Activated effector memory CD4-positive, alpha-beta T cell treated with Interleukin-2 at 50 U/mL for 16 hours (primary cell): ENCODE data around the gene TCAP.

ENCODE experiments used
- DNase-seq: peaks from one replicate; pipeline ENCODE4 v3.0.0-alpha.2; 2020

The TCAP gene

GRCh38 chr17:39629898-39630297, 35.3 kb upstream of the TCAP start:
- DNase-seq = no peak

GRCh38 chr17:39631403-39631802, 33.7 kb upstream of the TCAP start:
- no peak for DNase-seq

GRCh38 chr17:39632153-39632941, 32.8 kb upstream of the TCAP start:
- no peak for DNase-seq

DNA sequence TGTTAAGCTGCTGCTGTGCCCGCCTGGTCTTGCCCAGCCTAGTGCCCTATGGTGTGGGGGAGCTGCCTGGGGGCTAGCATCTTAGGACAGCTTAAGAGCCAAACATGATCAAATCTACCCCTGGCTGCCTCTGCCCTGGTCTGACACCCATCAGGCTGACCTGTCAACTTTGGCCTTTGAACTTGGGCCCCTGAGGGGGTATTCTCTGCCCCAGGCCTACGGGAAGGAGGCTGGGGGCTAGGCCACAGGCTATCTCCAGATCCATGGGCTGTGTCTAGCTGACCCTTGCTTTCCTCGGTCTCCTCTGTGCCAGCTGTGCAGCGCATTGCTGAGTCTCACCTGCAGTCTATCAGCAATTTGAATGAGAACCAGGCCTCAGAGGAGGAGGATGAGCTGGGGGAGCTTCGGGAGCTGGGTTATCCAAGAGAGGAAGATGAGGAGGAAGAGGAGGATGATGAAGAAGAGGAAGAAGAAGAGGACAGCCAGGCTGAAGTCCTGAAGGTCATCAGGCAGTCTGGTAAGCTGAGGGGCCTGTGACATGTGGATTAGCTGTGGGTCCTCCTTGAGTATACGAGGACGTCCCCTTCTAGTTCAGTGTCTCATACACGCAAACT, 31.5 kb upstream of the TCAP start:
- no peak for DNase-seq

DNA sequence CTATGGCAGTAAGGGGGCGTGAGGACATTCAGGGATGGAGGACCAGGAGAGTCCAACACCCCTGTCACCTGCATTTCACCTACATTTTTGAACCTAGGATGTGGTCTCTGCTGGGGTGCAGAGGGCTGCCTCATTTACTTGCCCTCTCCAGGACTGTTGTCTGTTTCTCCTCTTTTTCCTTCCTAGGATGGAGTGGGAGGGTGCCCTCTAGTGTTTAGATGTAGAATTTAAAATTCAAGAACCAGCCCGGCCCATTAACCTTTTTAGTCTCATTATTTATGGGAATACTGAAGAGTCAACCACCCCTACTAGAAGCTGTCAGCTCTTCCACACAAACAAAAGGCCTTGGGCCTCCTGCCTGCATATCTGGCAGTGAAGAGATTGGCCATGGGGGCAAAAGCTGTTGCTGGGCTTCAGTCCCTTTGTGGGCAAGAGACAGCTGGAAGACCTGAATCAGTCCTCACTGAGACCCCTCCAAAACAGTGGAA, 30.7 kb upstream of the TCAP start:
- DNase-seq = no peak

DNA sequence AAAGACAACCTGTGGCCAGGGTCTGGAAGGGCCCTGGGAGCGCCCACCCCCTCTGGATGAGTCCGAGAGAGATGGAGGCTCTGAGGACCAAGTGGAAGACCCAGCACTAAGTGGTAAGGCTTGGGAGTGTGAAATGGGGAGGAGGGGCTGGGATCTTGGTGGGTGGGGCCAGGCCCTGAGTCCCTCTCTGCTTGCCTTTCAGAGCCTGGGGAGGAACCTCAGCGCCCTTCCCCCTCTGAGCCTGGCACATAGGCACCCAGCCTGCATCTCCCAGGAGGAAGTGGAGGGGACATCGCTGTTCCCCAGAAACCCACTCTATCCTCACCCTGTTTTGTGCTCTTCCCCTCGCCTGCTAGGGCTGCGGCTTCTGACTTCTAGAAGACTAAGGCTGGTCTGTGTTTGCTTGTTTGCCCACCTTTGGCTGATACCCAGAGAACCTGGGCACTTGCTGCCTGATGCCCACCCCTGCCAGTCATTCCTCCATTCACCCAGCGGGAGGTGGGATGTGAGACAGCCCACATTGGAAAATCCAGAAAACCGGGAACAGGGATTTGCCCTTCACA, 29.5 kb upstream of the TCAP start:
- no peak for DNase-seq

- no peak for DNase-seq
Measured at GRCh38 chr17:39636587-39636926, 28.6 kb upstream of the TCAP start.

DNA sequence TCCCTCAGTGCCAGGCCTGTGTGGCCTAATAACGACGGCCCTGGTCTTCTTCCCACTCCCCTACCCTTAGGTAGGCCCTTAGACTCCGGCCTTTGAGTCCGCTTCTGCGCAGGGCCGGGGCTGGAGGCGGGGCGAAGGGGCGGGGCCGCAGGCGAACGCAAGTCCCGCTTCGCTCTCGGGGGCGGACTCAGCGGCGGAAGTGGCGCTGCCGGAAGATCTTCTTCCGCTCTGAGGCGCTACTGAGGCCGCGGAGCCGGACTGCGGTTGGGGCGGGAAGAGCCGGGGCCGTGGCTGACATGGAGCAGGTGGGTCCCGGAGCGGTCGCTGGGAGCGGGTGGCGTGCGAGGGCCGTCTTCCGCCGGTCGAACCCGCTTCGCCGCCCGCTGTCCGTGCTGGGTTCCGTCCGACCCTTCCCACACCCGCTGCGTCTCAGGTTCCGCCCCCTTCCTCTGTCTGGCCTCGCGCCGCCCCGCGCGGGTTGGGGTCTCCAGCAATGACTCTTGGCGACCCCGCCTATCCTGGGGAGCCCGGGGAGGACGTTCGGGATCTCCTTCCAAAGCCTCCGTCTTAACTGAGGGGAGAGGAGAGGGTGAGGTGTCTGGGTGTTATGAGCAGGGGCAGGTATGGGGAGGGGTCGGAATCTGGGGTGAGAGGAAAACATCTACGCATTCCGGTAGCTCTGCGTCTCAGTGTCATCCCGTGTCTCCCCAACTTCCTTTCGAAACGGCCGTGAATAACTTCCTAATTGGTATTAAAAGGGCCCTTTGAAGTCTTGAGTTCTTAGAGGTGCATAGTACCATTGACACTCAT, 28.0 kb upstream of the TCAP start, which contains the start of gene STARD3:
Gene STARD3 (plus strand): TSS at position 218 of the 810 bp plus-strand sequence. CDS start 16,388 bp downstream, outside the sequence.
- DNase-seq = peak; percentile 87

GRCh38 chr17:39638317-39638716, 26.8 kb upstream of the TCAP start:
- no peak for DNase-seq

GRCh38 chr17:39639043-39639442, 26.1 kb upstream of the TCAP start:
- DNase-seq = no peak

- no peak for DNase-seq
Measured at GRCh38 chr17:39639566-39640458, 25.3 kb upstream of the TCAP start.

GRCh38 chr17:39640591-39641031, 24.5 kb upstream of the TCAP start:
- DNase-seq = no peak

- no peak for DNase-seq
Measured at GRCh38 chr17:39641097-39641496, 24.1 kb upstream of the TCAP start.

GRCh38 chr17:39641883-39642282, 23.3 kb upstream of the TCAP start:
- DNase-seq = no peak

DNA sequence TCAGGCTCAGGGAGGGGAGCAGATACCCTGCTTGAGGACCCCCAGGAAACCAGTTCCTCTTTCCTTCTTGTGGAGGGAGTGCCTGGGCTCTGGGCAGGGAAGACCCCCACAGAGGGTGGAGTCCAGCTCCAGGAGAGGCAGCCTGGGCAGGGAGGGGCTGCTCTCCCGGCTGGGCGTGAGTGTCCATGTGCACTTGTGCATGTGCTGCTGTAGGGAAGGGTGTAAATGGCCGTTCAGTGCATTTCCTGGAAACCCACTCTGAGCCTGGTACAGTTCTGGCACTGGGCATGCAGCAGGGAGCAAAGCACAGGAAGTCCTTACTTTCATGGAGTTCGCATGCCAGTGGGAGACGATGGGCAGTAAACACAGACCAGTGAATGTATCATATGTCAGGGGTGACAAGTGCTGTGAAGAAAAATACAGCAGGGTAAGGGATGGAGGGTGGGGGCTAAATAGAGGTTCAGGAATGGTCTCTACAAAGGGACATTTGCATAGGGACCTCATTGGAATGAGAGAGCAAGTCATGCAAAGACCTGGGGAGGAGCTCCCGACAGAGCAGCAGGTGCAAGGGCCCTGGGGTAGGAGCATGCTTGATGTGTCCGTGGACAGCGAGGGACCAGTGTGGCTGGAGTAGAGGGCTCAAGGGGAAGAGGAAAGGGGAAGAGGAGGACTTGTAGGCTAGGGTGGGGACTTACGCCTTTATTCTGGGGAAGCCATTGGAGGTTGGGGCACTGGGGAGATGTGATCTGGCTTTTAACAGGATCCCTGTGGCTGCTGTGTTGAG, 22.7 kb upstream of the TCAP start:
- no peak for DNase-seq

DNA sequence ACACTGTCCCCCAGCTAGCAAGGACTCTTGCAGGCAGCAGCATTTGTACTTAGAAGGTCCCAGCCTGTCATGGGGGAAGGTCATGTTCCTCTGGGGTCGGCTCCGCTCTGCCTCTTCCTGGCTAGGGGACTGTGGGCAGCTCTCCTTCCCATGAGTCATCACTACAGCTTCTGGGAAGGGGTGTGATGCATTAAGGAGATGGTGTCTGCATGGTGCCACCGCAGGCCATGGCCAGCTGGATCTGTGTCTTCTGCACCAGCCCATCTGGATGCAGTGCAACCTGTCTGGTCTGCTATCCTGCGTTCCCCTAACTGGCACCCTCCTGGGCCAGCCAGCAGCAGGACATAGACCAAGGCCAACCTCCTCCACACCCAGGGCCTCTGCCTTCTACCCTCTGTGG, 21.9 kb upstream of the TCAP start:
- no peak for DNase-seq

DNA sequence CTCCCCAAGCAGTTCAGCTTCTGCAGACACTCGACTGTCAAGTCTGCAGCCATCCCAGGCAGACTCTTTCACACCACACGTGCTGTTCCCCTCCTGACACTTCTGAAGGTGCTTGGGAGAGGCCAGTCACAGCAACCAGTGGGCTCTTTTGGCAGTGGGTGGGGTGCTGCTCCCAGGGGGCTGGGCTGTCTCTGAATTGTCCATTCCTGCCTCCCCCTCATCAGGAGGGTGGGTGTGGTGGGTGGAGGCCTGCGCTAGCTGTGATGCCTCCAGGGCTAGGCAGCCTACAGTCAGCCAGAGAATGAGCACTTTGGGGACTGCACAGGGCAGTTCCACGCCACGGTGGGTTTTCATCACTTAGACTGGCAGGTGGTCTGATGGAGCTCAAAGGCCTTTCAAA, 17.9 kb upstream of the TCAP start:
- no peak for DNase-seq

GRCh38 chr17:39648616-39649366, 16.4 kb upstream of the TCAP start:
- no peak for DNase-seq

- no peak for DNase-seq
Measured at GRCh38 chr17:39650121-39650579, 15.0 kb upstream of the TCAP start.

DNA sequence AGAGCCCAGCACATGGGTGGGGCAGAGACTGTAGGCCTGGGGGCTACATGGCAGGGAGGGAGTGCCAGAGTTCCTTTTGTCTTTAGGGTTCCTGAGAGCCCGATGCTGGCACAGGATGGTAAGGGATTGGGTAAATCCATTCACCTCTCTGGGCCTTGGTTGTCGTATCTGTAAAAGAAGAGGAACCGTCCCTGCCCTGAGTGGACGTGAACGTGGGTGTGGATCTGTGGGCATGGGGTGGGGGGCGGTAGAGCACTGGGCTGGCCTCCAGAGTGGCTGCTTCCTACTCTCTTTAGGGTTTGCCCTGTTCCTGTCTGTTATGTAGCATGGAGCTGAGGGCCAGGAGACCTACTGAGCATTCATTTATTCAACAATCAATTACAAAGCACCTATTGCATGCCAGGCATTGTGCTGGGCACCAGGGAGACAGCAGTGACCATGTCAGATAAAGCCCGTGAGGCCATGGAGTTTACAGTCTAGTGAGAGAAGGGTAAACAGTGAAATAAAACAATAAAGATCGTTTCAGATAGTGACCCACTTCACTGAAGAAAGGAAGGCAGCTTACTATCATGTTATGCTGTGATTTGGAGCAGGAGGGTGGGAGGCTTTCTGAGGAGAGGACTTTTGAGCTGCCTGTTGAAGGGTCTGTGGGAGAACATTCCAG, 13.1 kb upstream of the TCAP start:
- DNase-seq = no peak
